Astrocyte of the spinal cord (primary cell): ENCODE data around the gene PPP1R14C.
A peak's percentile ranks its signal among the peaks of the same experiment; 100 is the strongest.

Experiments used
- DNase-seq: peaks from one replicate; pipeline ENCODE4 v3.0.0; 2011; ENCODE audit warnings: low read depth, low spot score
- H3K4me3 ChIP-seq: 2 replicates; pipeline ENCODE4 v1.5.1; 2011; ENCODE audit warnings: low read depth, mild to moderate bottlenecking, low read length, moderate library complexity
- in situ Hi-C: cut with HindIII; loops from 2 replicates; pipeline ENCODE4 v1.10.0; 2017; ENCODE audit warnings: low sequenced_read_pairs
- TF ChIP-seq, protein P1 (sequence below): IDR thresholded peaks from 2 replicates; pipeline ENCODE4 v1.5.1; 2012; ENCODE audit warnings: low read depth, mild to moderate bottlenecking, low read length, inconsistent platforms

PPP1R14C gene

DNA sequence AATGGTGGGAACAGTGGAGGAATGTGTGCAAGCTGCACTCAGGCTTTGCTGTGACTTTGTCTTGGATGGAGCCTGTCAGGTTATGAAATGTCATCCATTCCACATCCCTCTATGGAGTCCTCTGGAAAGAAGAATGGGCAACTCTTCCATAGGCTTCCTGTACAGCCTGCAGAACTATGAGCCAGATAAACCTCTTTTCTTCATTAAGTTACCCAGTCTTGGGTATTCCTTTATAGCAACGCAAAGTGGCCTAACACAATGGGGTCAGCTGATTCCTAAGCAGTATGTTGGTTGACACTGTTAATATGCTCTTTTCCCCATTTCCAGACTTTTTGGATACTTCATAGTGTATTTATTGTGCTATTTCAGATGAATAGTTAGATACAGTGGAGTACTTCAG, 150.2 kb downstream of the PPP1R14C start:
- H3K4me3 ChIP-seq: no peak overlapping the region
- no peak for DNase-seq
- TF ChIP-seq, protein P1, sequence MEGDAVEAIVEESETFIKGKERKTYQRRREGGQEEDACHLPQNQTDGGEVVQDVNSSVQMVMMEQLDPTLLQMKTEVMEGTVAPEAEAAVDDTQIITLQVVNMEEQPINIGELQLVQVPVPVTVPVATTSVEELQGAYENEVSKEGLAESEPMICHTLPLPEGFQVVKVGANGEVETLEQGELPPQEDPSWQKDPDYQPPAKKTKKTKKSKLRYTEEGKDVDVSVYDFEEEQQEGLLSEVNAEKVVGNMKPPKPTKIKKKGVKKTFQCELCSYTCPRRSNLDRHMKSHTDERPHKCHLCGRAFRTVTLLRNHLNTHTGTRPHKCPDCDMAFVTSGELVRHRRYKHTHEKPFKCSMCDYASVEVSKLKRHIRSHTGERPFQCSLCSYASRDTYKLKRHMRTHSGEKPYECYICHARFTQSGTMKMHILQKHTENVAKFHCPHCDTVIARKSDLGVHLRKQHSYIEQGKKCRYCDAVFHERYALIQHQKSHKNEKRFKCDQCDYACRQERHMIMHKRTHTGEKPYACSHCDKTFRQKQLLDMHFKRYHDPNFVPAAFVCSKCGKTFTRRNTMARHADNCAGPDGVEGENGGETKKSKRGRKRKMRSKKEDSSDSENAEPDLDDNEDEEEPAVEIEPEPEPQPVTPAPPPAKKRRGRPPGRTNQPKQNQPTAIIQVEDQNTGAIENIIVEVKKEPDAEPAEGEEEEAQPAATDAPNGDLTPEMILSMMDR: no peak
- in situ Hi-C loops: no loop called here

DNA sequence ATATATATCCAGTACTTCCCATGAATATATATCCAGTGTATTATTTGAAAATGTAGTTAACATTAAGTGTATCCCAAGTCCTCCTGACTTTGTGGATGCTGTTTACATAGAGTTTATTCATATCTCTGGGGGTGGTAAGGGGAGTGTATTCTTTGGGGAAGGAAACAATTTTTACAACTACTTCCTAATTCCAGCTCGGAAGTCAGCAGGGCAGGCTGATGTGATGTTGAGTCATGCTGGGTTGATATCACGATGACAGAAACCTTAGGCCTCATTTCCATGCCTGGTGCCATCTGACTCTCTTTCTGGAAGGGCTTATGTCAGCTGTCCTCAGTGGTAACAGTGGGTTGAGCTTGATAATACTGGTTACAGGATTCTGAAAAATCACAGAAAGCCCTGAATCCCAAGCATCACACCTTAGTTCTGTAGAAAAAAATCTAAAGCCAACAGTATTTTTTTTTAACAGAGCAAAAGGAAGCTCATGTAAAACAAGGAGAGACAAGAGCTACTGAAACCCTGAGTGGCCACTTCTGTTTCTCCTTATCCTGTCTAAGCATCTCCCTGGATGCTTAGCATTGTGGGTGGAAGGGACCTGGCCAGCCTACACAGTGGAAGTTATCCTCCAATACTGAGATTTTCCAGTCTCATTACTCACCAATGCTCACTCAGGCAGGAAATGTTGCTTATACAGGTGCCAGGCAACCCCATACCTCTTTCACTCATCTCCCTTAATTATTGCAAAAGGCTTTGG, 150.8 kb downstream of the PPP1R14C start:
- TF ChIP-seq, protein P1: no peak
- in situ Hi-C loops: no loop called here
- DNase-seq: peak; percentile 44
- H3K4me3 ChIP-seq: no peak overlapping the region

DNA sequence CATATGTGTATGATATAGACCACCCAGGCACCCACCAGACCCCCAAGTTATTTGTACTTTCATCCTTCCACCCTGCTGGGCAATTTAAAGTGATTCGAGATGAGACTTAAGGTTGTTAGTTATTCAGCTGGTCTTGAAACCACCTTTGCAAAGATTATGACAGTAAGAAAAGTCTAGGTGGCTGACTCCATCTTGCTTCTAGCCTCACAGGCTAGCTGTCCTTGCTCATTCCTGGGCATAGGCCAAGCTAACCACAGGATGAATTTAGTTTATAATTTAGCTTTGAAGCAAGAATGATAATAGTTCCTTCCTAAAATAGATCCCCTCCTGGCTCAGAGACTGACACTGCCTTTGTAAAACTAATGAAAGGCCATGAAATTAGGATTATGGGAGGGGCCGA, 154.0 kb downstream of the PPP1R14C start:
- no peak for DNase-seq
- in situ Hi-C loops: no loop called here
- TF ChIP-seq, protein P1: no peak
- no peak overlapping the region for H3K4me3 ChIP-seq

DNA sequence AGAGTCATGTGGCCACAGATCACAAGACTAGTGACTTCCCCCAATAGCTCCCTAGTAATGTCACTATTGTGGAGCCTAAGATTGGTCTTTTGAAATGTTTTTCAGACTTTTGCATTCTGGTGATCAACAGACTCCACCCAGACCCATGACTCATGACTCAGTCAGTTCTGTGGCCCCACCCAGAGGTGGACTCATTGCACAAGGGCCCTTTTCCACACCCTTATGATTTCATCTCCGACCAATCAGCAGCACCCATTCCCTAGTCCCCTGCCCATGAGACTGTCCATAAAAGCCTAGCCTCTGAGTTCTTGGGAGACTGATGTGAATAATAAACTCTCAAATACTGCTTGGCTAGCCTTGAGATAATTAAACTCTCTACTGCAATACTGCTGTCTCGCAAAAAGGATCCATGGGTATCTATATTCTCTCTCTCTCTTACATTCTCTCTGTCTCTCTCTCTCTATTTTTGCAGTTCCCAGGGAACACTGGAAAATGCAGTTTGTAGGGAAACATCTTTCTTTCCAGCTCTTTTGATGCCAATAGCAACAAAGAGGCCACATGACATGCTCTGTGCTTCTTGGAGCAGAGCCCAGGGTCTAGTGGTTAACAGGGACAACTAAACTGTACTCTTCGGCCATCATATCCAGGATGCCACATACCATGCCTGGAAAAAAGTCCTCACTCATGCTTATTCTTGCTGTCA, 154.6 kb downstream of the PPP1R14C start:
- TF ChIP-seq, protein P1: no peak
- no peak overlapping the region for H3K4me3 ChIP-seq
- in situ Hi-C loops: no loop called here
- DNase-seq: peak; percentile 74

DNA sequence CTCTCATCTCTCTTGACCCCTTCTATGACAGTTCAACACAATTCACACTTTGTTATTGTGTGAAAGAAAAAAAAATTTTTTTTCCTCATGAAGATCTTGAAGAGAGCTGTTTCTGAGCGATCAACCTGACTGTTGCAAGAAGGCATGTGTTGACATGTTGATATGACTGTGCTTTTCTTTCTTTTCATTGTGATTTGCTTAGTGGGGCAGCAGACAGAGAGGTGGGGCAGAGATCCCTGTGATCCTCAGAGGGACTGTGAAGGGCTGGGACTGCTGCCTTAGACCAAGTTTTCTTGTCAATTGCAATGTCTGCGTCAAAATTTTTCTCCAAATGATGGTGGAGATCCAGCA, 155.2 kb downstream of the PPP1R14C start:
- no peak for DNase-seq
- H3K4me3 ChIP-seq: no peak overlapping the region
- in situ Hi-C loops: no loop called here
- TF ChIP-seq, protein P1: no peak

DNA sequence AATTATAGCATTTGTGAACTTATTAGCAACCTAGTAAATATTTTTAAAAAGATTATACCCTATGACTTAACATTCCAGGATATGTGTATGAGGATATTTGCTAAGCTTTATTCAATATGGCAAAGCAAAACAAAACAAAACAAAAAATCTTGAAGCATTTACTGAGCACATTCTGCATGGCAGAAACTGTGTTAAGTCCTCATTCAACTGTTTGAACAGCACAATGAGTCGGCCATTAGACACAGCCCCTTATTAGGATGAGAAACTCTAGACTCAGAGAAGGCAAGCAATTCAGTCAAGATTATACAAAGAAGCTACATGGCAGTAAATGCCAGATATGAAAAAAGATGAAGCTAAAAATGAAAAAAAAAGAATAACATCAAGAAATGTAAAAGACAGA, 155.8 kb downstream of the PPP1R14C start:
- H3K4me3 ChIP-seq: no peak overlapping the region
- in situ Hi-C loops: no loop called here
- TF ChIP-seq, protein P1: no peak
- DNase-seq: no peak
